Measurements from ENCODE around the gene RASGEF1B. TPM values are rescaled to one million over a fixed set of nuclear protein-coding genes. Genes with fewer than 3 reads are reported as not detected.

RASGEF1B gene
- total RNA-seq, 1 donor from 2014 or later, result 1.0 TPM

DNA sequence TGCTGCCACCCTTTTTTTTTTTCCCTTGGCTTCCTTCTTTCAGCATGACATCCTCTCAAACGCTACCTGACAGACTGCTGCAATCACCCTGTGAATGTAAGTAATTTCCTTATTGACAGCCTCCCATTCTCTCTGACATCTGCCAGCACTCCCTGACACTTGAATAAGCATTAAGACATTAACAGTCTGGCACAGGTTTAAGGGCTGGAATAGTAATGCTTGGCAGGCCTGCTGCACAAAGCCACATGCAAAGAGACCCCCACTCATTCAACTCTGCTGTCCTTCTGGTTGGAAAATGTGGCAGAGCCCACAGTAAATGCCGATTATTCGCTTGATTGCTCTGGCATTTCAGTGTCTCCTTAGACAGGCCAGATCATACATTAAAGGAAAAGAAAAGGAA lies 28.1 kb upstream of the RASGEF1B start:
- DNase-seq (ENCODE audit: low read depth), result peak; percentile 15
- TF ChIP-seq, protein P1, sequence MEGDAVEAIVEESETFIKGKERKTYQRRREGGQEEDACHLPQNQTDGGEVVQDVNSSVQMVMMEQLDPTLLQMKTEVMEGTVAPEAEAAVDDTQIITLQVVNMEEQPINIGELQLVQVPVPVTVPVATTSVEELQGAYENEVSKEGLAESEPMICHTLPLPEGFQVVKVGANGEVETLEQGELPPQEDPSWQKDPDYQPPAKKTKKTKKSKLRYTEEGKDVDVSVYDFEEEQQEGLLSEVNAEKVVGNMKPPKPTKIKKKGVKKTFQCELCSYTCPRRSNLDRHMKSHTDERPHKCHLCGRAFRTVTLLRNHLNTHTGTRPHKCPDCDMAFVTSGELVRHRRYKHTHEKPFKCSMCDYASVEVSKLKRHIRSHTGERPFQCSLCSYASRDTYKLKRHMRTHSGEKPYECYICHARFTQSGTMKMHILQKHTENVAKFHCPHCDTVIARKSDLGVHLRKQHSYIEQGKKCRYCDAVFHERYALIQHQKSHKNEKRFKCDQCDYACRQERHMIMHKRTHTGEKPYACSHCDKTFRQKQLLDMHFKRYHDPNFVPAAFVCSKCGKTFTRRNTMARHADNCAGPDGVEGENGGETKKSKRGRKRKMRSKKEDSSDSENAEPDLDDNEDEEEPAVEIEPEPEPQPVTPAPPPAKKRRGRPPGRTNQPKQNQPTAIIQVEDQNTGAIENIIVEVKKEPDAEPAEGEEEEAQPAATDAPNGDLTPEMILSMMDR (conservative IDR thresholded peaks at IDR 0.05; ENCODE audit: low read depth, low read length), result no peak
- H3K4me3 ChIP-seq (ENCODE audit: low read depth, low read length), result no peak overlapping the region

DNA sequence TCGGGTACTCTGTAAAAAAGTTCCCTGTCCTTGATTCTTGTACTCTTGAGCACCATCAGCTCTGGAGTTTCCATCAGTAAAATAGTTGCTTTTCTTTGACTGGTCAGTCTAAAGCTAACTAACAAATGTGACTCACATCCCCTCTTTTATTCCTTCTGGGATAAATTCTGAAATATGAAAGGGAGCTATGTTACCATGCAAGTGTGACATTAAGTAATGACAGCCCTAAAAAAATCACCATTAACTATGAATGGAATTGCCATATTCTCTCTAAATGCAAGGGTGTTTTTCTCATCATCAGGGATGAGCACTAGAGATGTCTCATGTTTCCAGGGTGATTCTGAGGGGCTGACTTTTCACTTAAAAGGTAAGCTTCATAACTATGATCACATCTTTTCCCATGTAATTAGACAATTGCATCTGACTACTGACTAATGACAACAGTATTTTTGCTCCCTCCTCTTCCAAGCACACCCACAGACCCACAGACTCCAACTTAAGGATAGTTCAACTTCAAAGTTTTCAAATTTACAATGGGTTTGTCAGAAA lies 26.9 kb upstream of the RASGEF1B start:
- no peak for DNase-seq (ENCODE audit: low read depth)
- no peak overlapping the region for H3K4me3 ChIP-seq (ENCODE audit: low read depth, low read length)
- TF ChIP-seq, protein P1 (conservative IDR thresholded peaks at IDR 0.05; ENCODE audit: low read depth, low read length), result no peak

DNA sequence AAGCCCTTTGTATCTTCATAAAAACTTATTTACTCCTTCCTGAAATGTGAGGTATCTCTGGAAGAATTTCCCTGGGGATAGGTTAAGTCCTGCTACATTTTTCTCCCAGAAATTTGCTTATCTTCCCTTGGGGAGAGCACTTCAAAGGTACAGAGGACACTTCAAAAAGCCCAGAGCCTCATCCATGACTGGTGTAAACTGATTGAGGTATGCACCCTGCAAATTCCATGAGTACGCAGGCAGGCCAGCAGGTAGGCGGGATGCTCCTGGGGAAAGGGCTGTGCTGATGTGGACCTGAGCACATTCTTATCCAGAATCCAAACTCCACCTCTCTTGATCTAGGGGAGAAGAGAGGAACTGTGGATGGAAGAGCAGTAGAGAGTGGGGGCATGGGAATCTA lies 26.3 kb upstream of the RASGEF1B start:
- DNase-seq (ENCODE audit: low read depth), result no peak
- TF ChIP-seq, protein P1 (conservative IDR thresholded peaks at IDR 0.05; ENCODE audit: low read depth, low read length), result no peak
- H3K4me3 ChIP-seq (ENCODE audit: low read depth, low read length), result no peak overlapping the region

DNA sequence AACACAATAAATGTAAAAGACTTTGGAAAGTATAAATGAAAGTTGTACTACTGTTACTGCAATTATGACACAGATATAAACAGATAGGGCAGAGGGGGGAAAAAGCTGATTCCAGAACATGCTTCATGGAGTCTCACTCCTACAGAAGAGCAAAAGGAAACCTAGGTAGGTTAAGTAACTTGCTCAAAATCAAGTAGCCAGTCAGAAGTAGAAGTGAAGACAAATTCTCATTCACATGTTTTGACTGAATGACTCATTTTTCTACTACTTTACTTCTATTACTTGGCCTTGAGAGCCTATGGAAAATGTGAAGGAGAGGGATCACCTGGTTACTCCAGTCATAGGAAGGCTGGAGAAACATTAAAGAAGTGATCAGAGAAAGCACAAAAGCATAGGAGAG lies 23.6 kb upstream of the RASGEF1B start:
- no peak overlapping the region for H3K4me3 ChIP-seq (ENCODE audit: low read depth, low read length)
- no peak for DNase-seq (ENCODE audit: low read depth)
- TF ChIP-seq, protein P1 (conservative IDR thresholded peaks at IDR 0.05; ENCODE audit: low read depth, low read length), result no peak

GRCh38 chr4:81494031-81494431 lies 22.3 kb upstream of the RASGEF1B start:
- no peak overlapping the region for H3K4me3 ChIP-seq (ENCODE audit: low read depth, low read length)
- no peak for DNase-seq (ENCODE audit: low read depth)

GRCh38 chr4:81492606-81493230 lies 21.0 kb upstream of the RASGEF1B start:
- TF ChIP-seq, protein P1 (conservative IDR thresholded peaks at IDR 0.05; ENCODE audit: low read depth, low read length), result no peak
- DNase-seq (ENCODE audit: low read depth), result no peak
- H3K4me3 ChIP-seq (ENCODE audit: low read depth, low read length), result no peak overlapping the region

More at GRCh38 chr4:81494031-81494431, 22.3 kb upstream of the RASGEF1B start:
- TF ChIP-seq, protein P1 (conservative IDR thresholded peaks at IDR 0.05; ENCODE audit: low read depth, low read length), result no peak

- no peak overlapping the region for H3K4me3 ChIP-seq (ENCODE audit: low read depth, low read length)
- DNase-seq (ENCODE audit: low read depth), result no peak
- TF ChIP-seq, protein P1 (conservative IDR thresholded peaks at IDR 0.05; ENCODE audit: low read depth, low read length), result no peak
Measured at GRCh38 chr4:81491943-81492342, 20.2 kb upstream of the RASGEF1B start.

All from epithelial cell of proximal tubule (primary cell).